CD4-positive, alpha-beta memory T cell (primary cell): ENCODE measurements around the gene LPP. TPM values are rescaled to one million over a fixed set of nuclear protein-coding genes. Genes with fewer than 3 reads are reported as not detected.

Source experiments
- CTCF ChIA-PET: fragments of 350-600 bp; sonication (Branson Sonifier 250); formaldehyde crosslinking; loops from one replicate; lab custom pipeline; 2021; ENCODE audit warnings: inconsistent platforms; ENCODE audit not compliant: partially characterized antibody; lab: Charles Lee
- POLR2A ChIA-PET: fragments of 350-600 bp; sonication (Branson Sonifier 250); formaldehyde crosslinking; loops from one replicate; lab custom pipeline; 2021; ENCODE audit not compliant: partially characterized antibody; lab: Charles Lee
- DNase-seq, 5 donors: peaks; one replicate each; pipeline versions ENCODE4 v3.0.0 to v3.0.0-alpha.2; 2020 to 2022; ENCODE audit warnings: mixed read lengths in 1 of 5
- H3K27ac ChIP-seq: one replicate; pipeline ENCODE4 v1.7.0; 2013; ENCODE audit warnings: low read depth, low read length
- H3K27me3 ChIP-seq: 2 replicates; pipeline ENCODE4 v1.7.0; 2013; ENCODE audit warnings: mild to moderate bottlenecking, low read length, moderate library complexity; ENCODE audit not compliant: insufficient read depth
- H3K36me3 ChIP-seq: 2 replicates; pipeline ENCODE4 v1.7.0; 2013; ENCODE audit warnings: mild to moderate bottlenecking, low read length, moderate library complexity; ENCODE audit not compliant: insufficient read depth
- H3K4me1 ChIP-seq: 2 replicates; pipeline ENCODE4 v1.7.0; 2013; ENCODE audit warnings: mild to moderate bottlenecking, low read length, moderate library complexity; ENCODE audit not compliant: insufficient read depth
- H3K4me3 ChIP-seq, 2 donors: one replicate each; pipeline ENCODE4 v1.7.0; 2013; ENCODE audit warnings: low read length in 2 of 2, mild to moderate bottlenecking in 1 of 2
- H3K9me3 ChIP-seq, 2 donors: one replicate each; pipeline ENCODE4 v1.7.0; 2013; ENCODE audit warnings: low read length in 2 of 2, control low read depth in 1 of 2; ENCODE audit not compliant: control insufficient read depth in 1 of 2
- H3K27ac Mint-ChIP-seq, 7 donors: one replicate each; pipeline ENCODE4 v1.8.0; 2020 to 2021; ENCODE audit warnings: mixed read lengths in 7 of 7, mild to moderate bottlenecking in 6 of 7, inconsistent platforms in 3 of 7, moderate library complexity in 3 of 7
- H3K27me3 Mint-ChIP-seq, 2 donors: one replicate each; pipeline ENCODE4 v1.8.0; 2020 to 2021; ENCODE audit warnings: mixed read lengths in 2 of 2
- H3K36me3 Mint-ChIP-seq, 2 donors: one replicate each; pipeline ENCODE4 v1.8.0; 2020 to 2021; ENCODE audit warnings: mixed read lengths in 2 of 2, inconsistent platforms in 1 of 2, mild to moderate bottlenecking in 1 of 2
- H3K4me1 Mint-ChIP-seq, 4 donors: one replicate each; pipeline ENCODE4 v1.8.0; 2020 to 2021; ENCODE audit warnings: mixed read lengths in 4 of 4, mild to moderate bottlenecking in 1 of 4
- H3K4me3 Mint-ChIP-seq, 8 donors: one replicate each; pipeline ENCODE4 v1.8.0; 2020 to 2021; ENCODE audit warnings: mixed read lengths in 8 of 8, mild to moderate bottlenecking in 7 of 8, moderate library complexity in 6 of 8, inconsistent platforms in 3 of 8
- H3K9me3 Mint-ChIP-seq, 8 donors: one replicate each; pipeline ENCODE4 v1.8.0; 2020 to 2021; ENCODE audit warnings: mixed read lengths in 8 of 8, mild to moderate bottlenecking in 5 of 8, inconsistent platforms in 3 of 8, moderate library complexity in 1 of 8
- intact Hi-C: fragments of 100-400 bp; cut with micrococcal nuclease; formaldehyde crosslinking; loops from one replicate; pipeline ENCODE4 v1.15.1; 2023
- polyA plus RNA-seq, 2 donors: library from polyadenylated mRNA; unstranded; fragments of 300-500 nt; fragmentation: Illumina TruSeq; gene quantifications; one replicate each; pipeline ENCODE4 v1.2.3, GENCODE V29; 2021
- total RNA-seq, 2 experiments: library from RNA; stranded (reverse); gene quantifications; one replicate each; pipeline ENCODE4 v1.2.3, GENCODE V29; 2021

Gene LPP
- total and polyA plus RNA-seq, 4 experiments from 2014 or later: 10.4 to 27.2 (median 24.7) TPM

- Mint-ChIP-seq H3K36me3 (peaks cover 38 to 75% of the 10 kb centered on the region in 2 donors), H3K4me3 (no peak overlapping the region), H3K4me1 (peaks cover 6 to 14% (median 11%) of the 10 kb centered on the region in 4 donors), H3K27ac (no peak overlapping the region), H3K27me3 (no peaks in the 10 kb centered on the region), H3K9me3 (no peaks in the 10 kb centered on the region)
- no peak overlapping the region for H3K27ac ChIP-seq
- H3K27me3 ChIP-seq: no peaks in the 10 kb centered on the region
- H3K9me3 ChIP-seq: no peaks in the 10 kb centered on the region
- H3K4me3 ChIP-seq: no peak overlapping the region
- intact Hi-C loops: no loop called here
- no peaks in the 10 kb centered on the region for H3K36me3 ChIP-seq
- ChIA-PET POLR2A (no interaction called here), CTCF (no interaction called here)
- DNase-seq: no peak
- no peaks in the 10 kb centered on the region for H3K4me1 ChIP-seq
These were observed 75.2 kb downstream of the LPP start for GRCh38 chr3:188229177-188229576.

GRCh38 chr3:188229726-188230125 is 75.8 kb downstream of the LPP start:
- Histone ChIP-seq H3K36me3 (no peaks in the 10 kb centered on the region), H3K27me3 (no peaks in the 10 kb centered on the region), H3K4me3 (no peak overlapping the region), H3K27ac (no peak overlapping the region), H3K9me3 (no peaks in the 10 kb centered on the region), H3K4me1 (no peaks in the 10 kb centered on the region)
- Mint-ChIP-seq H3K9me3 (no peaks in the 10 kb centered on the region), H3K4me1 (peaks cover 8 to 17% (median 11%) of the 10 kb centered on the region in 4 donors), H3K27me3 (no peaks in the 10 kb centered on the region), H3K4me3 (no peak overlapping the region), H3K27ac (no peak overlapping the region), H3K36me3 (peaks cover 38 to 75% of the 10 kb centered on the region in 2 donors)
- DNase-seq: no peak
- intact Hi-C loops: no loop called here
- CTCF ChIA-PET: no interaction called here
- POLR2A ChIA-PET: no interaction called here

DNA sequence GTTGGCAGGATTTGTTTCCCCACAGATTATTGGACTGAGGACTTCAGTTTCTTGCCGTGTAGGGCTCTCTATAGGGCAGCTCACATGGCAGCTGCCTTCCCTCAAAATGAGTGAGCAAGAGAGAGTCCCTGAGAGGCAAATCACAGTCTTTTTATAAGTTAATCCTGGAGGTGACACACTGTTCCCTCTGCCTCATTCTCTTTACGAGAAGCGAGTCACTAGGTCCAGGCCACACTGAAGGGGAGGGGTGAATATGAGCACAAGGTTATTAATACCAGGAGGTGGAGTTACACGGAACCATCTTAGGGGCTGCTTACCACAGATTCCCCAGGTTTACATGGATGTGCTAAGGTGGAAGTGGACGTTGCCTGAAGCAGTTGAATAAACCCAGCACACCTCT is 77.0 kb downstream of the LPP start:
- Histone ChIP-seq H3K4me1 (no peaks in the 10 kb centered on the region), H3K36me3 (no peaks in the 10 kb centered on the region), H3K27ac (no peak overlapping the region), H3K4me3 (no peak overlapping the region), H3K27me3 (no peaks in the 10 kb centered on the region), H3K9me3 (no peaks in the 10 kb centered on the region)
- Mint-ChIP-seq H3K27me3 (no peaks in the 10 kb centered on the region), H3K4me1 (peaks cover 5 to 17% (median 12%) of the 10 kb centered on the region in 4 donors), H3K9me3 (no peaks in the 10 kb centered on the region), H3K36me3 (peaks cover 38 to 71% of the 10 kb centered on the region in 2 donors), H3K4me3 (no peak overlapping the region), H3K27ac (no peak overlapping the region)
- intact Hi-C loops: no loop called here
- CTCF ChIA-PET: interaction anchor here (1.1 kb wide), 1 partner anchor 491 kb away, joined by 3 read pairs; no protein-coding TSS in a partner anchor
- POLR2A ChIA-PET: no interaction called here
- no peak for DNase-seq

- no peak overlapping the region for H3K4me3 ChIP-seq
- no peak overlapping the region for H3K27ac ChIP-seq
- peaks cover 38 to 71% of the 10 kb centered on the region in 2 donors for H3K36me3 Mint-ChIP-seq
- H3K27ac Mint-ChIP-seq: no peak overlapping the region
- no peak for DNase-seq
- H3K27me3 ChIP-seq: no peaks in the 10 kb centered on the region
- H3K9me3 Mint-ChIP-seq: no peaks in the 10 kb centered on the region
- H3K4me1 Mint-ChIP-seq: peaks cover 3 to 18% (median 15%) of the 10 kb centered on the region in 4 donors
- no peaks in the 10 kb centered on the region for H3K27me3 Mint-ChIP-seq
- intact Hi-C loops: no loop called here
- H3K9me3 ChIP-seq: no peaks in the 10 kb centered on the region
- ChIA-PET CTCF (interaction anchor here (1.1 kb wide), 1 partner anchor 491 kb away, joined by 3 read pairs; no protein-coding TSS in a partner anchor), POLR2A (interaction anchor here (0.6 kb wide), 1 partner anchor 86 kb away, joined by 3 read pairs; no protein-coding TSS in a partner anchor)
- no peaks in the 10 kb centered on the region for H3K36me3 ChIP-seq
- H3K4me3 Mint-ChIP-seq: no peak overlapping the region
- no peaks in the 10 kb centered on the region for H3K4me1 ChIP-seq
These were observed 77.5 kb downstream of the LPP start for GRCh38 chr3:188231456-188231855.

GRCh38 chr3:188232656-188233055 is 78.7 kb downstream of the LPP start:
- H3K9me3 Mint-ChIP-seq: no peaks in the 10 kb centered on the region
- intact Hi-C loops: no loop called here
- peaks cover 35 to 59% of the 10 kb centered on the region in 2 donors for H3K36me3 Mint-ChIP-seq
- no peaks in the 10 kb centered on the region for H3K27me3 ChIP-seq
- no peak overlapping the region for H3K4me3 Mint-ChIP-seq
- POLR2A ChIA-PET: no interaction called here
- no peaks in the 10 kb centered on the region for H3K9me3 ChIP-seq
- no peaks in the 10 kb centered on the region for H3K27me3 Mint-ChIP-seq
- peaks cover 5 to 25% (median 18%) of the 10 kb centered on the region in 4 donors for H3K4me1 Mint-ChIP-seq
- no peak overlapping the region for H3K27ac ChIP-seq
- H3K4me3 ChIP-seq: no peak overlapping the region
- no peaks in the 10 kb centered on the region for H3K36me3 ChIP-seq
- CTCF ChIA-PET: no interaction called here
- no peak for DNase-seq
- no peak overlapping the region for H3K27ac Mint-ChIP-seq
- no peaks in the 10 kb centered on the region for H3K4me1 ChIP-seq

- Histone ChIP-seq H3K27ac (no peak overlapping the region), H3K27me3 (no peaks in the 10 kb centered on the region), H3K4me3 (no peak overlapping the region), H3K4me1 (no peaks in the 10 kb centered on the region), H3K9me3 (no peaks in the 10 kb centered on the region), H3K36me3 (no peaks in the 10 kb centered on the region)
- ChIA-PET POLR2A (no interaction called here), CTCF (no interaction called here)
- peaks cover 30 to 54% of the 10 kb centered on the region in 2 donors for H3K36me3 Mint-ChIP-seq
- no peak overlapping the region for H3K27ac Mint-ChIP-seq
- peaks cover 5 to 25% (median 19%) of the 10 kb centered on the region in 4 donors for H3K4me1 Mint-ChIP-seq
- H3K27me3 Mint-ChIP-seq: no peaks in the 10 kb centered on the region
- intact Hi-C loops: no loop called here
- no peaks in the 10 kb centered on the region for H3K9me3 Mint-ChIP-seq
- no peak for DNase-seq
- no peak overlapping the region for H3K4me3 Mint-ChIP-seq
These were observed 79.4 kb downstream of the LPP start for GRCh38 chr3:188233320-188233719.

GRCh38 chr3:188234132-188234531 is 80.2 kb downstream of the LPP start:
- H3K9me3 Mint-ChIP-seq: no peaks in the 10 kb centered on the region
- CTCF ChIA-PET: no interaction called here

More at GRCh38 chr3:188234132-188234531, 80.2 kb downstream of the LPP start:
- H3K36me3 Mint-ChIP-seq: peaks cover 28 to 51% of the 10 kb centered on the region in 2 donors
- H3K4me3 ChIP-seq: no peak overlapping the region
- no peaks in the 10 kb centered on the region for H3K27me3 ChIP-seq
- POLR2A ChIA-PET: no interaction called here
- no peak overlapping the region for H3K4me3 Mint-ChIP-seq
- DNase-seq: no peak
- no peaks in the 10 kb centered on the region for H3K36me3 ChIP-seq
- no peaks in the 10 kb centered on the region for H3K4me1 ChIP-seq
- H3K27ac Mint-ChIP-seq: peak overlapping the region in 2 of 7 donors; percentile 17 to 25
- H3K9me3 ChIP-seq: no peaks in the 10 kb centered on the region
- intact Hi-C loops: no loop called here
- H3K4me1 Mint-ChIP-seq: peaks cover 5 to 25% (median 19%) of the 10 kb centered on the region in 4 donors
- H3K27ac ChIP-seq: no peak overlapping the region
- H3K27me3 Mint-ChIP-seq: no peaks in the 10 kb centered on the region
